GM12892 (cell line): ENCODE measurements around the gene MAP2K2.

Source experiments
- DNase-seq: peaks from one replicate; pipeline ENCODE4 v3.0.0; 2011; ENCODE audit not compliant: insufficient read length
- FAIRE-seq: peaks from 2 replicates; lab custom pipeline; 2011; peaks lifted over from hg19 to GRCh38; lab: Jason Lieb, UNC
- POLR2A ChIP-seq: IDR thresholded peaks from 2 replicates; pipeline ENCODE4 v1.6.1; 2011; ENCODE audit warnings: low read depth, low read length, control low read depth
- POLR2AphosphoS5 ChIP-seq: IDR thresholded peaks from 2 replicates; pipeline ENCODE4 v1.6.1; 2011; ENCODE audit warnings: low read depth, low read length, control low read depth
- TAF1 ChIP-seq: IDR thresholded peaks from 2 replicates; pipeline ENCODE4 v1.6.1; 2011; ENCODE audit warnings: low read depth, mild to moderate bottlenecking, control low read depth, low read length, borderline replicate concordance

Gene MAP2K2

GRCh38 chr19:4124638-4125037, 716 bp upstream of the MAP2K2 start:
- FAIRE-seq (no peak), DNase-seq (no peak)
- no peak for TF ChIP-seq POLR2AphosphoS5
- TF ChIP-seq POLR2A, result no peak
- no peak for TF ChIP-seq TAF1

- FAIRE-seq (peak; percentile 17), DNase-seq (no peak)
- no peak for TF ChIP-seq TAF1
- TF ChIP-seq POLR2A, result no peak
- TF ChIP-seq POLR2AphosphoS5, result no peak
Measured at GRCh38 chr19:4122480-4122879, 1.4 kb downstream of the MAP2K2 start.

GRCh38 chr19:4121815-4122214, 2.1 kb downstream of the MAP2K2 start:
- DNase-seq (no peak), FAIRE-seq (no peak)
- no peak for TF ChIP-seq TAF1
- TF ChIP-seq POLR2AphosphoS5, result no peak
- TF ChIP-seq POLR2A, result no peak

GRCh38 chr19:4121273-4121612, 2.7 kb downstream of the MAP2K2 start:
- TF ChIP-seq POLR2AphosphoS5 (no peak), TAF1 (no peak), POLR2A (no peak)
- FAIRE-seq (no peak), DNase-seq (no peak)

GRCh38 chr19:4120559-4121272, 3.2 kb downstream of the MAP2K2 start:
- TF ChIP-seq TAF1 (no peak), POLR2A (no peak), POLR2AphosphoS5 (no peak)
- no peak for FAIRE-seq
- DNase-seq, result no peak

GRCh38 chr19:4119763-4120162, 4.2 kb downstream of the MAP2K2 start:
- DNase-seq, result no peak
- no peak for TF ChIP-seq POLR2A
- no peak for TF ChIP-seq POLR2AphosphoS5
- TF ChIP-seq TAF1, result no peak
- FAIRE-seq, result no peak

GRCh38 chr19:4115818-4116385, 8.0 kb downstream of the MAP2K2 start:
- FAIRE-seq, result no peak
- DNase-seq, result peak; percentile 35
- no peak for TF ChIP-seq TAF1
- no peak for TF ChIP-seq POLR2A
- TF ChIP-seq POLR2AphosphoS5, result no peak

GRCh38 chr19:4115050-4115817, 8.7 kb downstream of the MAP2K2 start:
- DNase-seq (peak; percentile 86), FAIRE-seq (peak; percentile 98)
- no peak; the same call in 1 of the 2 replicates for TF ChIP-seq POLR2AphosphoS5
- TF ChIP-seq POLR2A, result 0 out of 2 replicates have a peak, but pooled peaks have one; percentile 25

- DNase-seq, result no peak
- TF ChIP-seq POLR2A, result no peak
- no peak for TF ChIP-seq POLR2AphosphoS5
- no peak for TF ChIP-seq TAF1
- FAIRE-seq, result no peak
Measured at GRCh38 chr19:4114181-4114580, 9.7 kb downstream of the MAP2K2 start.

- FAIRE-seq (no peak), DNase-seq (no peak)
- no peak for TF ChIP-seq POLR2AphosphoS5
- no peak for TF ChIP-seq TAF1
- TF ChIP-seq POLR2A, result no peak
Measured at GRCh38 chr19:4113398-4114088, 10.4 kb downstream of the MAP2K2 start.

- TF ChIP-seq POLR2A, result no peak
- no peak for TF ChIP-seq TAF1
- TF ChIP-seq POLR2AphosphoS5, result no peak
- FAIRE-seq (no peak), DNase-seq (no peak)
Measured at GRCh38 chr19:4112367-4112766, 11.6 kb downstream of the MAP2K2 start.

- DNase-seq (no peak), FAIRE-seq (no peak)
- no peak for TF ChIP-seq POLR2AphosphoS5
- no peak for TF ChIP-seq POLR2A
- no peak for TF ChIP-seq TAF1
Measured at GRCh38 chr19:4109626-4109945, 14.3 kb downstream of the MAP2K2 start.
